Ureter (tissue), 1 donor: ENCODE measurements around the gene FANCC. TPM values are rescaled to one million over a fixed set of nuclear protein-coding genes. Genes with fewer than 3 reads are reported as not detected.
"Not testable (repeated sequence)": the region's sequence is repeated elsewhere in the genome, so short reads cannot be mapped to it uniquely, and the experiment has no call there.

ENCODE experiments used
- DNase-seq: peaks from one replicate; pipeline ENCODE4 v3.0.0-alpha.2; 2020; ENCODE audit warnings: low spot score
- total RNA-seq: library from RNA; stranded (reverse); gene quantifications from one replicate; pipeline ENCODE4 v1.2.4, GENCODE V29; 2023
- donor health status: DM: yes; HTN: yes; CAD: no.

The FANCC gene
- total RNA-seq, 1 donor from 2014 or later: 16.5 TPM

DNA sequence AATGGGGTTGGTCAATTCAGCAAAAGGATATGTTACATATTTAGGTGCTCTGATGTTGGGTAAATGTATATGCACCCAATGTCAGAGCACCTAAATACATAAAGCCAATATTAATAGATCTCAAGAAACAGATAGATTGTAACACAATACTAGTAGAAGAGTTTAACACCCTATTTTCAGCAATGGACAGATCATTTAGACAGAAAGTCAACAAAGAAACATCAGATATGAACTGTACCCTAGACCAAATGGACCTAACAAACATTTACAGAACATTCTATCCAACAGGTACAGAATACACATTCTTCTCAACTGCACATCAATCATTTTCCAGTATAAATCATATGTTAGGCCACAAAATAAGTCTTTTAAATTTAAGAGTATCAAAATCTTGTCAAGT is 35.2 kb downstream of the FANCC start:
- DNase-seq: no peak

DNA sequence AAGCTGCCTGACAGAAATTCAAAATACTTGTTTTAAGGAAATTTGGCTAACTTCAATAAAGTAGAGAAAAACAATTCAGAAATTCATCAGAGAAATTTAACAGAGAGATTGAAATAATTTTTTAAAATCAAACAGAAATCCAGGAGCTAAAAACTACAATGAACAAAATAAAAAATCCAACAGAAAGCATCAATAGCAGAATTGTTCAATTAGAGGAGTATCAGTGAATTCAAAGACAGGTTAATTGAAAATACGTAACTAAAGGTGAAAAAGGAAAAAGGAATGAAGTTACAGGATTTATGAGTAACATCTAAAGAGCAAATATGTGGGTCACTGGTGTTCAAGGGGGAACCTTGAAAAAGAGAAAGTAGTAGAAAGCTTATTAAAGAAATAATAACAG is 36.8 kb downstream of the FANCC start:
- DNase-seq: no peak

- DNase-seq: no peak
Measured at GRCh38 chr9:95277509-95277908, 40.0 kb downstream of the FANCC start.

DNA sequence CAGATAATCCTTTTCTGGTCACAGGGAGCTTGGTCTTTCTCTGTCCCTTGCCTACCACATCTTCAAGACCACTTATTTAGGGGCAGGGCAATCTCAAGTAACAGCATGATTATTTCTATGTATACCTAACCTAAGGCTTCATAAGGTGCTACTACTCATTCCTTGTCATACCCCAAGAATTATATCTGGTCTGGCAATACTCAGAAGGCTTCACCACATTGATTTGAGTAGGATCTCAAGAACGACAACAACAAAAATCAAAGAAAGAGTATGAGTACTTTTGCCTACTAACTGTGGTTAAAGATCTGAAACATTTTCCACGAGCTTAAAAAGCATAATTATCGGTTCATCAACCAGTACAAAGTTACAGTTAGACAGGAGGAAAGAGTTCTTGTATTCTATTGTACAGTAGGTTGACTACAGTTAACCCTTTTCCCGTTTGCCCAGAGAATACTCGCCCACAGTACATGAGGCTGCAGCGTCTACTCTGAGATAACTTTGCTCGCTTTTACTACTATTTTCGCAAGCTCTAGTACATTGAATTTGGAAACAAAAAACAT is 41.0 kb downstream of the FANCC start:
- no peak for DNase-seq

- DNase-seq: not testable (repeated sequence)
Measured at GRCh38 chr9:95274160-95274559, 43.3 kb downstream of the FANCC start.

- no peak for DNase-seq
Measured at GRCh38 chr9:95273369-95274022, 44.0 kb downstream of the FANCC start.

GRCh38 chr9:95272830-95273229 is 44.7 kb downstream of the FANCC start:
- DNase-seq: no peak

- DNase-seq: no peak
Measured at GRCh38 chr9:95270790-95271189, 46.7 kb downstream of the FANCC start.

DNA sequence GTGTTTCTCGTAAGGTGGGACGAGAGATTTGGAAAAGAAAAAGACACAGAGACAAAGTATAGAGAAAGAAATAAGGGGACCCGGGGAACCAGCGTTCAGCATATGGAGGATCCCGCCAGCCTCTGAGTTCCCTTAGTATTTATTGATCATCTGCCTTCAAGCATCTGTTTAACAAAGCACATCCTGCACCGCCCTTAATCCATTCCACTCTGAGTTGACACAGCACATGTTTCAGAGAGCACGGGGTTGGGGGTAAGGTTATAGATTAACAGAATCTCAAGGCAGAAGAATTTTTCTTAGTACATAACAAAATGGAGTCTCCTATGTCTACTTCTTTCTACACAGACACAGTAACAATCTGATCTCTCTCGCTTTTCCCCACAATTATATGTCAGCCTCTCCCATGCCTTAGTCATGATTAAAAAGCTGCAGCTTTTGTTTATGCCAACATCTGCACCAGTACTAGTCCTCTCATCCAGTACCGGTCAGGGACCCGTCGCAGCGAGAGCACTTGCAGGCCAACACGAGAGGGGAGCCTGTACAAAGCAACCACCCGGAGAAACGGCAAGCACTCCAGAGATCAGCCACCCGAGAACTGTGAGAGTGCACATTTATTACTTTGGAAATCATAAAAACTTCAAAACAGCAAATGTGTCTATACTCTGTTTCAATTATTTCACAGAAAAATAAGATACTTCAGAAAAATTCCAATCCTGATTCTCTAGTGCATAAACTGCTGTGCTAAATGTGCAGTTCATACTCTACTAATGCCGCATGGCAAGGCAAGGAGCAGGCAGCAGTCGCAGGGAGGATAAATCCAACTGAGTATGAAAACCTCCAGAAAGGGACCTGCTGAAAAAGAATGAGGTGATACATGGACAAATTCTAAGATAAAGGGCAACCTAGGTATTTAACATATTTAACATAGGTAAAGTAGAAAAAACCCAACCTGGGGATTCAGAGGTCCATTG is 47.4 kb downstream of the FANCC start:
- DNase-seq: not testable (repeated sequence)

DNA sequence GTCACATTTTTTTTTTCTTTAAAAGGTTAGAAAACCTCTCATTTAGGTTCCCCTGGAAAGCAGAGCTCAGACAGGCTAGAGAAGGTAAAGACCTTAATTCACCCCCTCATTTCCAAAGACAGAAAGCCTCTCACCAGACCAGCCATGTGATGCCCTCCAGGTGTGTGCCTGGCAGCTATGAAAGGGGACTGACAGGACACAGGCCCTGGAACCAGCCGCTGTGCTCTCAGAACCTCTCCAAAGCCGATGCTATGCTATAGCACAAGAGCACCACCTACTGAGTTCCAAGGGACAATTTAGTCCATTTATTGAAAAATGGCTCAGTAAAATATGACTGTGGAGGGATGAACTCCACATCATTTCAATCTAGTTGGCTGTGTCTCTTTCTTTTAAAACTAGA is 48.8 kb downstream of the FANCC start:
- DNase-seq: no peak

DNA sequence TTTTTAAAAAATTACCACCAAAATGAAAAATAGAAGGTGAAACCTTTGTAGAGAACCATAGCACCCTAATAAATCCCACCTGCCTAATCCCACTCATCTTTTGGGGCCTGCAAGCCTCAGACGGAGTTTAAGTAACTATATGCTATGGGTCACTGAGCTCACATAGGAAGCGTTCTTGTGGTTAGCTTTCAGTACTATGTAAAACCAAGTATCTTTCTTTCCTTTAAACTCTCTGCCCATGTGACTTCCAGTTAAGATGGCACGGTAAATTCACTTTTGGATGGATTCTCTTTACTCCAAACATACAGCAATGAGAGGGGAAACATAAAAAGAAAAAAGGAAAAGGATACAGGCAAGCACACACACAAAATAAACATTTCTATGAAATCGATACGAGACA is 50.9 kb downstream of the FANCC start:
- no peak for DNase-seq

GRCh38 chr9:95265960-95266359 is 51.5 kb downstream of the FANCC start:
- DNase-seq: no peak

GRCh38 chr9:95264954-95265615 is 52.4 kb downstream of the FANCC start:
- no peak for DNase-seq

DNA sequence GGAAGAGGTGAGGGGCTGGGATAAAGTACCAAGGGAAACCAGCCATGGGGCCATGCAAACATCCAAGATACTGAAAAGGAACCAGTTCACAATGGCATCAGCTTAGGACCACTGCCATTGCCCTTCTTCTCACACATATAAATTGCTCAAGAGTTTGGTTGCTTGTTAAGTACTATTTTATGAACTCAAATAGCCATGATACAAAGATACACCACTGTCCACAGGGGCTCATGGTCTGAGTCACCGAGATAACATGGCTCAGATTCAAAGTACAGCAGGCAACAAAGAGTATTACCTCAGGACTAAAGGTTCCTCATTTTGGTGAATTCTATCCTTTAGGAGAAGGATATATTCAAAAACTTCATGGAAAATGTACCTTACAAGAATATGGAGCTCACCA is 55.6 kb downstream of the FANCC start:
- DNase-seq: no peak

DNA sequence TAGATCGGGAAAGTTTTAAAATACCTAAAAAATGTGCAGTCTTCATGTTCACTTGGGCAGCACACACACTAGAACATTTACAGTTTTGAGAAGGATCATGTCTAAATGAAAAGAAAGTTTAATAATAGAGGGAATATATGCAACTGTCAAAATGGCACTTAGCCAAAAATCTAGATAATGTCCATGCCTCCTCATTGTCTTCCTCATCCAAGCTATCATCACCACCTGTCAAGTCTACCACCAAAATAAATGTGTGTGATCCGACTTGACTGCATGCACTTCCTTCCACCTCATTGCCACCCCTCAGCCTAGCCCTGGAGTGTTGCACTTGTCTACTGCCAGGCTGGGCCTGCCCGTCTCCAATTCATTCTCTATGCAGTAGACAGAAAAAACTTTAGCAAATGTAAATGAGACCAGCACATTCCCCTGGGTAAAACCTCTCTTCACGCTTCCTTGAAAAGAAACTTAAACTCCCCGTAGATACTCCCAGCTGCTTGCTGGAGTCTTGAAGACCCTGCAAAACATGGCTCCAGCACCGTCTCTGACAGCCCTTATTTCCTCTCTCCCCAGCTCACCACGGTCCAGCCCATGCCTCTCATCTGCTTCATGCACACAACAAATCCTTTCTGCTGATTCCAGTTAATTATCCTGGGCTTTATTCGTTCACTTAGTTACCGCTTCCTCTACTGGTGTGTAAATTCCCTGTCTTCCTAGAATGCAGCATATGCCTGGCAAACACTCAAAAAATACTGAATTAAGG is 66.9 kb downstream of the FANCC start:
- DNase-seq: no peak

DNA sequence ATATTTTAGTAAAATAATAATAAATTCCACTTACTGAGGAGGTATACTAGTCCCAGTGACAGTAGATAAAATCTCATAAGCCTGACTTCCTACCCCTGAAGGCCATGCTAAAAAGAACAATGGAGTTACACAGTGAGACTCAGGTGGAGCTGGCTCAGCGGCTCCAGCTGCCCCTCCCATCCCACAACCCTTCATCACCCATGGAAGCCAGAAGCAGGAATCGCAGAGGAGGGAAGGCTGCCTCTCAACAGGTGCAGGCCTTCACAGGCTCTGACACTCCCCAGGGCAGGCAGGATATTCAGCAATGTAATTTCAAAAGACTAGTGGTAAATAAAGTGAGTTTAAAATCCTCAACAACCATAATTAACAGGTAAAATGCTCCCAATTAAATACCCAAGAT is 67.5 kb downstream of the FANCC start:
- no peak for DNase-seq

- DNase-seq: no peak
Measured at GRCh38 chr9:95246547-95246946, 71.0 kb downstream of the FANCC start.

DNA sequence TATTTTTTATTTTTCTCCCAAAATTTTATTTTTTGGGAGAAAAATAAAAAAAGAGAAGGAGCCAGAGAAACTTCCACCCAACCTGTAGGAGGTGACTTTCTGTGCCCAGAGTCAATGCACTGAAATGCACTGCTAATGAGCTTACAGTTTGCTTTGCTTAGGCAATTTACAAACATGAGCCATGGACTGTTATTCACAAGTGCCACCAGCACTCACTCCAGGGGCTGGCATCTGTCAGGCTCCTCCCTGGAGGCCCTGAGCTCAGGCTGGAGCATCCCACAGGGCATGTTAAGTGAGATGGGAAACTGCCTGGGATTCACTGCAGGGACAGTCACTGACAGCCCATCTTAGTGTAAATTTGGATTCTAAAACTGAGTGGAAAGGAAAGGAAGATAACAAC is 74.9 kb downstream of the FANCC start:
- no peak for DNase-seq

DNA sequence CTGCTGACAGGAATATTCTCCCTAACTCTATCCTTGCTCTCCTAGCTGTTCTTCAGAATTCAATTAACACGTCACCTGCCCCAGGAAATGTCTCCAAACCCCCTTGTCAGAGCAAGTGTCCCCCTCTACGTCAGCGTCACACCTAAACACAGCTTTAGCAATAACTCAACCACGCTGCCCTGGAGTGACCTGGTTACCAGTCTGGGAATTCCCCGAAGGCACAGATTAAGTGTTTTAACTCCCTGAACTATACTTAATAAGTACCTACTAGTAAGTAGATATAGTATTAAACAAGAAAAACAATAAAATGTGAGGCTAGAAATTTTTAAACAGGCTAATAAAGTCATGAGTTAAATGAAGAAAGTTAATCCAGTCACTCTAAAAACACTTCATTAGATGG is 78.4 kb downstream of the FANCC start:
- no peak for DNase-seq

GRCh38 chr9:95237336-95237735 is 80.2 kb downstream of the FANCC start:
- DNase-seq: no peak

DNA sequence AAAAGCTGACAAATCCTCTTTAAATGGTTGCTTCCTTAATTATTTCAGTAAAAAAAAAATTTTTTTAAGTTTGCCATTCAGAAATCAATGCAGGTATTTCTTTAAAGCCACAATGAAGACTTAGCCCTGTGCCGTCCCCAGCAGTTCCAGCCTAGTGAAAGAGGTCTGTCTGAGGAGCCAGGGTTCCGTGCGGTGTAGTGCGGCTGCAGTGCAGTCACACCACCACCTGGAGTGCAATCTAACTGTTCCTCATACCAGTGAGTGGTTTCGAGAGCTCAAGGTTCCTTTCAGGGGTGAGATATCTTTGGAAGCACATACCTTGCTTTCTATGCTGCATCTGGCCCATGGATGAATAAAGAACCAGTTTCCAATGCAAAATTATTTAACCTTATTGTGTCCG is 87.5 kb downstream of the FANCC start:
- no peak for DNase-seq
